ENCODE data around the gene MYO18B. TPM values are rescaled to one million over a fixed set of nuclear protein-coding genes. Genes with fewer than 3 reads are reported as not detected.

MYO18B gene
- total RNA-seq, 1 experiment from 2014 or later: not detected

GRCh38 chr22:25874327-25874726 lies 132.3 kb downstream of the MYO18B start:
- Histone ChIP-seq H3K27me3 (ENCODE audit: low read length) (0 out of 2 replicates have a peak, but pooled peaks cover 4% of the 10 kb centered on the region), H3K4me3 (ENCODE audit: low read length) (no peak overlapping the region), H3F3A (ENCODE audit: low read length, unreplicated experiment) (no peaks in the 10 kb centered on the region), H3K9me2 (replicated peaks; ENCODE audit: low read length) (no peaks in the 10 kb centered on the region), H3K79me2 (ENCODE audit: low read length) (no peaks in the 10 kb centered on the region), H2AFZ (ENCODE audit: low read length) (no peak overlapping the region), H4K20me1 (ENCODE audit: low read length) (no peaks in the 10 kb centered on the region), H3K4me2 (ENCODE audit: low read length) (no peak overlapping the region), H3K36me3 (ENCODE audit: low read depth, low read length) (no peaks in the 10 kb centered on the region), H3K9me3 (ENCODE audit: low read length) (no peaks in the 10 kb centered on the region), H3K27ac (ENCODE audit: low read length) (no peak overlapping the region), H3K4me1 (ENCODE audit: insufficient read depth, low read length) (no peaks in the 10 kb centered on the region), H3K9ac (ENCODE audit: low read length) (no peak overlapping the region)
- TF ChIP-seq EZH2 (IDR thresholded peaks at IDR 0.05; ENCODE audit: low read length, unreplicated experiment): no peak
- no peak for TF ChIP-seq EZH2phosphoT487 (IDR thresholded peaks at IDR 0.05; ENCODE audit: borderline replicate concordance, low read length)
- TF ChIP-seq, protein P1, sequence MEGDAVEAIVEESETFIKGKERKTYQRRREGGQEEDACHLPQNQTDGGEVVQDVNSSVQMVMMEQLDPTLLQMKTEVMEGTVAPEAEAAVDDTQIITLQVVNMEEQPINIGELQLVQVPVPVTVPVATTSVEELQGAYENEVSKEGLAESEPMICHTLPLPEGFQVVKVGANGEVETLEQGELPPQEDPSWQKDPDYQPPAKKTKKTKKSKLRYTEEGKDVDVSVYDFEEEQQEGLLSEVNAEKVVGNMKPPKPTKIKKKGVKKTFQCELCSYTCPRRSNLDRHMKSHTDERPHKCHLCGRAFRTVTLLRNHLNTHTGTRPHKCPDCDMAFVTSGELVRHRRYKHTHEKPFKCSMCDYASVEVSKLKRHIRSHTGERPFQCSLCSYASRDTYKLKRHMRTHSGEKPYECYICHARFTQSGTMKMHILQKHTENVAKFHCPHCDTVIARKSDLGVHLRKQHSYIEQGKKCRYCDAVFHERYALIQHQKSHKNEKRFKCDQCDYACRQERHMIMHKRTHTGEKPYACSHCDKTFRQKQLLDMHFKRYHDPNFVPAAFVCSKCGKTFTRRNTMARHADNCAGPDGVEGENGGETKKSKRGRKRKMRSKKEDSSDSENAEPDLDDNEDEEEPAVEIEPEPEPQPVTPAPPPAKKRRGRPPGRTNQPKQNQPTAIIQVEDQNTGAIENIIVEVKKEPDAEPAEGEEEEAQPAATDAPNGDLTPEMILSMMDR (conservative IDR thresholded peaks at IDR 0.05; ENCODE audit: low read depth, low read length): no peak
- POLR2A ChIA-PET (ENCODE audit: unreplicated experiment): no interaction called here
- intact Hi-C loops (cut with micrococcal nuclease): no loop called here
- ATAC-seq: no peak
- BruUV-seq (replicated peaks): no TSS peak
- no peak for DNase-seq
- CTCF ChIA-PET: no interaction called here

GRCh38 chr22:25875461-25875860 lies 133.5 kb downstream of the MYO18B start:
- Histone ChIP-seq H3F3A (ENCODE audit: low read length, unreplicated experiment) (no peaks in the 10 kb centered on the region), H3K4me1 (ENCODE audit: insufficient read depth, low read length) (no peaks in the 10 kb centered on the region), H3K36me3 (ENCODE audit: low read depth, low read length) (no peaks in the 10 kb centered on the region), H2AFZ (ENCODE audit: low read length) (no peak overlapping the region), H3K27ac (ENCODE audit: low read length) (no peak overlapping the region), H3K4me3 (ENCODE audit: low read length) (no peak overlapping the region), H3K9me3 (ENCODE audit: low read length) (no peaks in the 10 kb centered on the region), H3K79me2 (ENCODE audit: low read length) (no peaks in the 10 kb centered on the region), H4K20me1 (ENCODE audit: low read length) (no peaks in the 10 kb centered on the region), H3K27me3 (ENCODE audit: low read length) (0 out of 2 replicates have a peak, but pooled peaks cover 4% of the 10 kb centered on the region), H3K9me2 (replicated peaks; ENCODE audit: low read length) (no peaks in the 10 kb centered on the region), H3K9ac (ENCODE audit: low read length) (no peak overlapping the region), H3K4me2 (ENCODE audit: low read length) (no peak overlapping the region)
- DNase-seq (no peak), ATAC-seq (no peak)
- ChIA-PET POLR2A (ENCODE audit: unreplicated experiment) (no interaction called here), CTCF (no interaction called here)
- no TSS peak for BruUV-seq (replicated peaks)
- intact Hi-C loops (cut with micrococcal nuclease): no loop called here
- TF ChIP-seq, protein P1 (conservative IDR thresholded peaks at IDR 0.05; ENCODE audit: low read depth, low read length): no peak
- no peak for TF ChIP-seq EZH2phosphoT487 (IDR thresholded peaks at IDR 0.05; ENCODE audit: borderline replicate concordance, low read length)
- no peak for TF ChIP-seq EZH2 (IDR thresholded peaks at IDR 0.05; ENCODE audit: low read length, unreplicated experiment)

GRCh38 chr22:25876871-25877270 lies 134.9 kb downstream of the MYO18B start:
- Histone ChIP-seq H3K27ac (ENCODE audit: low read length) (no peak overlapping the region), H3K4me2 (ENCODE audit: low read length) (no peak overlapping the region), H3K4me3 (ENCODE audit: low read length) (no peak overlapping the region), H3K9ac (ENCODE audit: low read length) (no peak overlapping the region), H2AFZ (ENCODE audit: low read length) (no peak overlapping the region), H3K9me3 (ENCODE audit: low read length) (no peaks in the 10 kb centered on the region), H3K4me1 (ENCODE audit: insufficient read depth, low read length) (no peaks in the 10 kb centered on the region), H4K20me1 (ENCODE audit: low read length) (no peaks in the 10 kb centered on the region), H3K9me2 (replicated peaks; ENCODE audit: low read length) (no peaks in the 10 kb centered on the region), H3K79me2 (ENCODE audit: low read length) (no peaks in the 10 kb centered on the region), H3K27me3 (ENCODE audit: low read length) (0 out of 2 replicates have a peak, but pooled peaks cover 3% of the 10 kb centered on the region), H3F3A (ENCODE audit: low read length, unreplicated experiment) (no peaks in the 10 kb centered on the region), H3K36me3 (ENCODE audit: low read depth, low read length) (no peaks in the 10 kb centered on the region)
- ChIA-PET CTCF (no interaction called here), POLR2A (ENCODE audit: unreplicated experiment) (no interaction called here)
- no peak for DNase-seq
- BruUV-seq (replicated peaks): no TSS peak
- intact Hi-C loops (cut with micrococcal nuclease): no loop called here
- TF ChIP-seq EZH2 (IDR thresholded peaks at IDR 0.05; ENCODE audit: low read length, unreplicated experiment): no peak
- ATAC-seq: no peak

Data from PC-3 (cell line).